Activated CD4-positive, alpha-beta T cell treated with anti-CD3 and anti-CD28 coated beads, Interleukin-2, Interleukin-6, amounts not matched to agents 100 ng/mL and 50 ng/mL, durations not matched to agents 16 hours and 8 hours (primary cell): ENCODE measurements around the gene C2CD5.

Experiments used
- DNase-seq: peaks from one replicate; pipeline ENCODE4 v3.0.0-alpha.2; 2020

C2CD5 gene

GRCh38 chr12:22409377-22410164 lies 134.8 kb downstream of the C2CD5 start:
- peak; percentile 92 for DNase-seq

GRCh38 chr12:22408610-22409376 lies 135.5 kb downstream of the C2CD5 start:
- no peak for DNase-seq

DNA sequence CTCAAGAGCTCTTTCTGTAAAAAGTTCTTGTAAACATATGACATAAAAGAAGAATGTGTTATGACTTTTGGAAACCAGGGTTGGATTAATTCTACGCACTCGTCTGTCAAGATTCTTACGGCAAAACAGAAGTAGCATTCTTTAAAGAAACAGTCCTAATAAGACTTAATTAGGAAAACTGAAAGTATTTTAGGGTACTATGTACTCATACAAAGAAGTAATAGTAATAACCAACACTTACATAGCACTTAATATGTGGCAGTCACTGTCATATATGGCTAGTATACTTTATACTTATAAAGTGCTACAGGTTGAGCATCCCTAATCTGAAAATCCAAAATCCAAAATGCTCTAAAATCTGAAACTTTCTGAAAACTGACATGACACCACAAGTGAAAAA lies 136.9 kb downstream of the C2CD5 start:
- peak; percentile 30 for DNase-seq

DNA sequence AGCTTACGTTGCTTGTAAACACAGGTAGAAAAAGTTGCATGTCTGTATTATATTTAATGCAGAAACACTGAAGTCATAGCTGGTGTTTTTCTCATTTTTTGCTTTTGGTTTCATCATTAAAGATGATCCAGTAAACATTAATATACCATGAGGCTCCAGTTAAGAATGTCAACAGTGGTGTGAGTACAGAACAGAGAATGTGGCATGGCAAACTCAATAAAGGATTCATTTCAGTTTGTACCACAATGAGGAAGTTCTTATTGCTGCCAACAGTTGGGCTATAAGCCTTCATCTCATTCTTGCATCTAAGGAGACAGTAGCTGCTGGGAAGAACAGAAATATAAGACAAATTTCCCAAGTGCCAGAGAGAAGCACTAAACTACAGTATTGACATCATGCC lies 137.7 kb downstream of the C2CD5 start:
- DNase-seq = no peak

DNA sequence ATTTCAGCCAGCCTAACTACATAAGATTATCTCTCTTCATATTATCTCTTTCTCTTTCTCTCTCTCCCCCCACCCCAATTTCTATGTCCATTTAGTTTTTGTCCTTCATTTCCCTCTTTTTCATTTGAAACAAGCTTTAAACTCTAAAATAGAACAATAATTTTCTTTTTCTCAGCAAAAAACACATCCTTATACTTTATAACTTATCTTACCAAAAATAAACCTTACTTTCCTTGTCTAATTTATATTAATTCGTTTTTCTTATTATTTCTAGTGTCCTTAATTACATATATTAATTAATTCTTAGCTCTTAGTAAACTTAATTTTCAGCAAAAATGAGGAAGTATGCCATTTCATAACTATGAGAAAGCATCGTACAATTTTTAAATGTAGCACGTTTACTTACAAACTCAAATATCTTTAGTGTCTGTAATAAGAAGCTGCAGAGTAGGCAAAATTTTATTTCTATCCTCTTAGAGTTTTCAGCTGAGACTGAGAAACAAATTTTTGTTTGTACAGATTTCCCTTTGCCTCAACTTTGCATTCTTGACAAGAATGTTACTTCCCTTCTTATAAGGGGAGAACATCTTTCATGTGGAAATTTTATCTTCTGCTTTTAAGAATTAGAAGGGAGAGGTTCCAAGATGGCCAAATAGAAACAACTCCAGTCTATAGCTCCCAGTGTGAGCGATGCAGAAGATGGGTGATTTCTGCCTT lies 144.7 kb downstream of the C2CD5 start:
- DNase-seq = no peak
